IPS-11a (cell line): ENCODE results near the gene TMEM45B.
"Not testable (repeated sequence)": the region's sequence is repeated elsewhere in the genome, so short reads cannot be mapped to it uniquely, and the experiment has no call there.

Experiments
- H3K4me3 ChIP-seq: one replicate; pipeline ENCODE4 v1.5.1; 2013; ENCODE audit warnings: low read depth, low read length, control low read depth

Gene TMEM45B

GRCh38 chr11:129815596-129816461 lies at the start of gene TMEM45B:
Gene TMEM45B (plus strand): TSS chr11:129815848. CDS start chr11:129852483, 36,635 bp downstream.
- H3K4me3 ChIP-seq = peak within 1 kb of the TSS; percentile 20

GRCh38 chr11:129766898-129767604 lies 48.6 kb upstream of the TMEM45B start:
- no peak overlapping the region for H3K4me3 ChIP-seq

- no peak overlapping the region for H3K4me3 ChIP-seq
These were observed 47.8 kb upstream of the TMEM45B start for GRCh38 chr11:129767827-129768226.

- no peak overlapping the region for H3K4me3 ChIP-seq
These were observed 47.3 kb upstream of the TMEM45B start for GRCh38 chr11:129768356-129768755.

- H3K4me3 ChIP-seq = no peak overlapping the region
These were observed 46.6 kb upstream of the TMEM45B start for GRCh38 chr11:129769059-129769458.

GRCh38 chr11:129770993-129771392 lies 44.7 kb upstream of the TMEM45B start:
- H3K4me3 ChIP-seq = no peak overlapping the region

GRCh38 chr11:129771456-129771855 lies 44.2 kb upstream of the TMEM45B start:
- not testable (repeated sequence) for H3K4me3 ChIP-seq

GRCh38 chr11:129778877-129779276 lies 36.8 kb upstream of the TMEM45B start:
- H3K4me3 ChIP-seq = no peak overlapping the region

- H3K4me3 ChIP-seq = no peak overlapping the region
These were observed 36.3 kb upstream of the TMEM45B start for GRCh38 chr11:129779342-129779741.

GRCh38 chr11:129785383-129786111 lies 30.1 kb upstream of the TMEM45B start:
- no peak overlapping the region for H3K4me3 ChIP-seq

- not testable (repeated sequence) for H3K4me3 ChIP-seq
These were observed 29.6 kb upstream of the TMEM45B start for GRCh38 chr11:129786112-129786416.

GRCh38 chr11:129787532-129788155 lies 28.0 kb upstream of the TMEM45B start:
- no peak overlapping the region for H3K4me3 ChIP-seq

GRCh38 chr11:129788278-129788677 lies 27.4 kb upstream of the TMEM45B start:
- H3K4me3 ChIP-seq = no peak overlapping the region

GRCh38 chr11:129790106-129790505 lies 25.5 kb upstream of the TMEM45B start:
- H3K4me3 ChIP-seq = no peak overlapping the region

- H3K4me3 ChIP-seq = no peak overlapping the region
These were observed 24.1 kb upstream of the TMEM45B start for GRCh38 chr11:129791515-129791914.

GRCh38 chr11:129792663-129793062 lies 23.0 kb upstream of the TMEM45B start:
- H3K4me3 ChIP-seq = no peak overlapping the region

GRCh38 chr11:129795089-129795488 lies 20.6 kb upstream of the TMEM45B start:
- H3K4me3 ChIP-seq = no peak overlapping the region

GRCh38 chr11:129798212-129798611 lies 17.4 kb upstream of the TMEM45B start:
- H3K4me3 ChIP-seq = no peak overlapping the region

- not testable (repeated sequence) for H3K4me3 ChIP-seq
These were observed 15.5 kb upstream of the TMEM45B start for GRCh38 chr11:129800162-129800561.

GRCh38 chr11:129800655-129801054 lies 15.0 kb upstream of the TMEM45B start:
- no peak overlapping the region for H3K4me3 ChIP-seq

GRCh38 chr11:129803533-129803932 lies 12.1 kb upstream of the TMEM45B start:
- H3K4me3 ChIP-seq = no peak overlapping the region
